Posterior vena cava (tissue), 2 donors: ENCODE measurements around the gene SH3GLB1. TPM values are rescaled to one million over a fixed set of nuclear protein-coding genes. Genes with fewer than 3 reads are reported as not detected.

Experiments used
- DNase-seq: peaks from one replicate; pipeline ENCODE4 v3.0.0-alpha.2; 2020; ENCODE audit warnings: low spot score
- intact Hi-C, 2 donors: fragments of 100-400 bp; cut with DNase I; formaldehyde crosslinking; loops; one replicate each; pipeline versions ENCODE4 v1.14.1 to v1.14.2; 2022 to 2023
- total RNA-seq, 2 donors: library from RNA; stranded (reverse); fragmentation: NEBNext Ultra II Directional; extraction: Animal tissue kit (Norgen Biotek cat#: 25700); gene quantifications; one replicate each; pipeline ENCODE4 v1.2.1, GENCODE V29; 2021
- donor health status: DM: yes; HTN: yes; CAD: no.
- donor health status: DM: yes; HTN: yes; CAD: no.

SH3GLB1 gene
- total RNA-seq, 2 donors from 2014 or later = 105 to 129 TPM

- intact Hi-C loops = no loop called here
- no peak for DNase-seq
Observed at GRCh38 chr1:86765073-86765472, 60.7 kb downstream of the SH3GLB1 start.

GRCh38 chr1:86765674-86766073 is 61.3 kb downstream of the SH3GLB1 start:
- intact Hi-C loops = no loop called here
- DNase-seq = no peak

GRCh38 chr1:86768554-86768953 is 64.2 kb downstream of the SH3GLB1 start:
- DNase-seq = no peak
- intact Hi-C loops = no loop called here

- intact Hi-C loops = no loop called here
- DNase-seq = no peak
Observed at GRCh38 chr1:86769065-86769464, 64.7 kb downstream of the SH3GLB1 start.

GRCh38 chr1:86773341-86774288 is 69.2 kb downstream of the SH3GLB1 start:
- intact Hi-C loops = no loop called here
- DNase-seq = no peak

- peak; percentile 83 for DNase-seq
- intact Hi-C loops = no loop called here
Observed at GRCh38 chr1:86774305-86775295, 70.2 kb downstream of the SH3GLB1 start.

GRCh38 chr1:86775395-86775794 is 71.0 kb downstream of the SH3GLB1 start:
- intact Hi-C loops = no loop called here

GRCh38 chr1:86776108-86776507 is 71.7 kb downstream of the SH3GLB1 start:
- no peak for DNase-seq
- intact Hi-C loops = no loop called here

More at GRCh38 chr1:86775395-86775794, 71.0 kb downstream of the SH3GLB1 start:
- DNase-seq = no peak

GRCh38 chr1:86778569-86779239 is 74.3 kb downstream of the SH3GLB1 start:
- intact Hi-C loops = no loop called here
- no peak for DNase-seq

- intact Hi-C loops = loop anchor here (5.0 to 10.0 kb wide), 2 partner anchors 175 to 188 kb away; no protein-coding TSS in a partner anchor
- no peak for DNase-seq
Observed at GRCh38 chr1:86779308-86780191, 75.2 kb downstream of the SH3GLB1 start.

GRCh38 chr1:86782482-86782881 is 78.1 kb downstream of the SH3GLB1 start:
- intact Hi-C loops = loop anchor here (5.0 to 10.0 kb wide), 2 partner anchors 172 to 185 kb away; no protein-coding TSS in a partner anchor
- no peak for DNase-seq

- no peak for DNase-seq
- intact Hi-C loops = loop anchor here in 1 of 2 donors (10.0 kb wide), 1 partner anchor 167 kb away; no protein-coding TSS in a partner anchor
Observed at GRCh38 chr1:86787621-86788020, 83.2 kb downstream of the SH3GLB1 start.

GRCh38 chr1:86788300-86789206 is 84.2 kb downstream of the SH3GLB1 start:
- peak; percentile 82 for DNase-seq
- intact Hi-C loops = loop anchor here in 1 of 2 donors (10.0 kb wide), 1 partner anchor 166 kb away; no protein-coding TSS in a partner anchor

- no peak for DNase-seq
- intact Hi-C loops = no loop called here
Observed at GRCh38 chr1:86795316-86795715, 90.9 kb downstream of the SH3GLB1 start.
